Epithelial cell of esophagus (primary cell): Measurements from ENCODE around the gene OR5P2.
A peak's percentile ranks its signal among the peaks of the same experiment; 100 is the strongest.
"Not testable (repeated sequence)": the region's sequence is repeated elsewhere in the genome, so short reads cannot be mapped to it uniquely, and the experiment has no call there.

Source experiments
- DNase-seq: peaks from one replicate; pipeline ENCODE4 v3.0.0; 2010; ENCODE audit warnings: low read depth
- H3K4me3 ChIP-seq: 2 replicates; pipeline ENCODE4 v1.5.1; 2011; ENCODE audit warnings: mild to moderate bottlenecking, low read length, control low read depth
- CTCF ChIP-seq: IDR thresholded peaks from 2 replicates; pipeline ENCODE4 v1.5.1; 2011; ENCODE audit warnings: low read depth, mild to moderate bottlenecking, low read length, control low read depth, inconsistent platforms; ENCODE audit not compliant: insufficient read depth; ENCODE audit errors: missing control alignments

The OR5P2 gene

GRCh38 chr11:7826324-7826723 is 29.6 kb upstream of the OR5P2 start:
- peak; percentile 12 for DNase-seq
- H3K4me3 ChIP-seq, result no peak overlapping the region
- no peak for TF ChIP-seq CTCF

GRCh38 chr11:7820417-7820816 is 23.7 kb upstream of the OR5P2 start:
- not testable (repeated sequence) for H3K4me3 ChIP-seq, DNase-seq

DNA sequence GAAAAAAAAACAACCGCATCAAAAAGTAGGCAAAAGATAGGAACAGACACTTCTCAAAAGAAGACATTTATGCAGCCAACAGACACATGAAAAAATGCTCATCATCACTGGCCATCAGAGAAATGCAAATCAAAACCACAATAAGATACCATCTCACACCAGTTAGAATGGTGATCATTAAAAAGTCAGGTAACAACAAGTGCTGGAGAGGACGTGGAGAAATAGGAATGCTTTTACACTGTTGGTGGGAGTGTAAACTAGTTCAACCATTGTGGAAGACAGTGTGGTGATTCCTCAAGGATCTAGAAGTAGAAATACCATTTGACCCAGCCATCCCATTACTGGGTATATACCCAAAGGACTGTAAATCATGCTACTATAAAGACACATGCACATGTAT is 18.2 kb upstream of the OR5P2 start:
- H3K4me3 ChIP-seq, DNase-seq: not testable (repeated sequence)

- H3K4me3 ChIP-seq, DNase-seq: not testable (repeated sequence)
Measured at GRCh38 chr11:7810301-7810700, 13.6 kb upstream of the OR5P2 start.

GRCh38 chr11:7793233-7793632 is 3.5 kb downstream of the OR5P2 start:
- no peak for TF ChIP-seq CTCF
- no peak overlapping the region for H3K4me3 ChIP-seq
- DNase-seq, result peak; percentile 24

DNA sequence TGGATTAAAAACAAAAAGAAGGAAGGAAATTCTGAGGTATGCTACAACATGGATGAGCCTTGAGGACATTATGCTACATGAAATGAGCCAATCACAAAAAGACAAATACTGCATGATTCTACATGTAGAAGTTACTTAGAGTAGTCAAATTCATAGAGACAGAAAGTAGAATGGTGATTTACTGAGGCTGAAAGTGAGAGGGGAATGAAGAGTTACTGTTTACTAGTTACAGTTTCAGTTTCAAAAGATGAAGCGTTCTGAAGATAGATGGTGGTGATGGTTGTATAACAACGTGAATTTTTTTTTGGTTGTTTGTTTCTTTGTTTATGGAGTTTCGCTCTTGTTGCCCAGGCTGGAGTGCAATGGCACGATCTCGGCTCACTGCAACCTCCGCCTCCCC is 9.5 kb downstream of the OR5P2 start:
- H3K4me3 ChIP-seq, result no peak overlapping the region
- DNase-seq, result no peak
- TF ChIP-seq CTCF, result no peak

DNA sequence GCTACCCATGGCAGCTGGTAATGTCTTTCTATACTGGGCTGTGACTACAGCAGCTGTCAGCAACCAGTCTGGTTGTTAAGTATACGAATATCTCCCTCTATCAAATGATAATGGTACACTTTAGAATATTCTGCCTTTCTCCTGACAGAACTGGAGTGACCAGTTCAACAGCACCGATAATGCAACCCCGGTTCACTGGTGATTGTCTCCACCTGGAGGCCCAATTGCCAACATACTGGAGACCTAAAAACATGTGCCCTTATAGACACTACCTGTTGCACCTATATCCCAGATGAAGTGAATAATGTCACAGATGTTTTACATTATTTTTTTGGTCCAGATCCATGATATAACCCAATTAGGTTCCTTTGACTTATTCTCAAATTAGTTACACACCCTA is 21.1 kb downstream of the OR5P2 start:
- DNase-seq, result peak; percentile 33
- no peak overlapping the region for H3K4me3 ChIP-seq
- peak; percentile 8 for TF ChIP-seq CTCF

GRCh38 chr11:7764301-7764700 is 32.4 kb downstream of the OR5P2 start:
- H3K4me3 ChIP-seq, DNase-seq: not testable (repeated sequence)

DNA sequence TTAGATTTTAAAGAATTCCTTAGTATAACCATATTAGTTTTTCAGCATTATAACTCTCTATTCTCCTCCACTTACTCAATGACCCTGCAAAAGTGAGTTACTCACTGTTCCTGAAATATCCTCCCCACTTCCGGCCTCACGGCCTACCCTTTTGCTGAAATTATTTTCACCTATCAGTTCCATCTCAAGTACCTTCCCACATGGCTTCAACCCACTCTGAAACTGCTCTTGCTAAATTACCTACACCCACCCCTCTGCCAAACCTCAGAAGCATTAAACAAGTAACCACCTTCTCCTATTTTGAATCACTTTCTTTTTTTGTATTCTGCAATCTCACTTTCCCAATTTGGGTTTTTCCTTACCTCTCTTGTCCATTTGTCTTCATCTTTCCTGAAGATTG is 37.7 kb downstream of the OR5P2 start:
- no peak overlapping the region for H3K4me3 ChIP-seq
- no peak for DNase-seq
- TF ChIP-seq CTCF, result no peak
